Measurements from ENCODE around the gene CEACAM4. TPM values are rescaled to one million over a fixed set of nuclear protein-coding genes. Genes with fewer than 3 reads are reported as not detected.

Gene CEACAM4
- total and polyA plus RNA-seq, 2 of the 4 experiments (the other 2 are of a cell fraction), result not detected

DNA sequence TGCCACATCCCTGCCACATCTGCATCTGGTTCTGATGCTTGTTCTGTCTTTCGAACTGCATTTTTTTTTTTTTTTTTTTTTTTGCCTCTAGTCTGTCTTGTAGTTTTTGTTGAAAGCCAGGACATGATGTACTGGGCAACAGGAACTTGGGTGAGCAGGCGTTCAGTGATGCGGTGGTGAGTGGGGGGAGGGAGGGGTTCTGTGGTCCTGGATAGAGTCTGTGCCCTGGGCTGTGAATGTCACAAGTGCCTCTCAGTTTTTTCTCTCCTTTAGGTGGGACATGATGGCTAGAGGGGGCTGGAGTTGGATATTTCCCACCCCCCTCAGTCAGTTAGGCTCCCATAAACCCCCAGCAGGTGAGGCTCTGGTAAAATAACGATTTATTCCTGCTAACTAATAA is 3.5 kb downstream of the CEACAM4 start:
- H3K23ac ChIP-seq (ENCODE audit: low read depth, low read length), result no peak overlapping the region
- in situ Hi-C loops (cut with MboI; ENCODE audit: low sequenced_read_pairs) (no loop called here), intact Hi-C loops (cut with micrococcal nuclease) (no loop called here), dilution Hi-C loops (cut with HindIII; ENCODE audit: low sequenced_read_pairs, unreplicated experiment) (no loop called here)
- H3K27me3 ChIP-seq (ENCODE audit: control insufficient read depth, insufficient read depth, low read length), result peaks cover 2% of the 10 kb centered on the region; the same call in 1 of the 2 replicates
- BruUV-seq (replicated peaks), result no TSS peak
- no peak overlapping the region for H2BK120ac ChIP-seq (ENCODE audit: low read depth, low read length)
- no peak overlapping the region for H4K8ac ChIP-seq (ENCODE audit: low read depth in 2 of 2, low read length in 2 of 2)
- H4K20me1 ChIP-seq (ENCODE audit: insufficient read depth, low read length), result no peaks in the 10 kb centered on the region
- H3K36me3 ChIP-seq (ENCODE audit: control insufficient read depth, insufficient read depth, low read length), result no peaks in the 10 kb centered on the region
- H2AK9ac ChIP-seq (replicated peaks; ENCODE audit: low read depth, low read length, poor library complexity), result no peak overlapping the region
- H3K4ac ChIP-seq (ENCODE audit: low read depth, low read length), result no peak overlapping the region
- no CpG with 5 or more reads among the region's 4 CpGs for WGBS, 2 experiments (ENCODE audit: extremely low coverage in 2 of 2, insufficient read length in 1 of 2)
- no peak overlapping the region for H4K91ac ChIP-seq (ENCODE audit: insufficient read depth, low read depth, low read length)
- H3K9me3 ChIP-seq (ENCODE audit: control insufficient read depth, insufficient read depth, low read length), result no peaks in the 10 kb centered on the region
- no peaks in the 10 kb centered on the region for H3K79me1 ChIP-seq (ENCODE audit: low read depth in 1 of 2, low read length in 2 of 2)
- ATAC-seq (ENCODE audit: low read depth) (no peak), DNase-seq (no peak)
- no peaks in the 10 kb centered on the region for H3K9me1 ChIP-seq (ENCODE audit: insufficient read depth, low read length)
- H3K4me2 ChIP-seq (ENCODE audit: low read depth, low read length), result no peak overlapping the region
- H2AK5ac ChIP-seq (ENCODE audit: low read depth, low read length), result no peak overlapping the region
- H3K14ac ChIP-seq (replicated peaks; ENCODE audit: low read depth, low read length), result no peak overlapping the region
- no peak overlapping the region for H2AFZ ChIP-seq (replicated peaks; ENCODE audit: low read length, poor library complexity)
- no peaks in the 10 kb centered on the region for H3K4me1 ChIP-seq (ENCODE audit: control insufficient read depth, insufficient read depth, low read length)
- no peak overlapping the region for H2BK5ac ChIP-seq (ENCODE audit: low read depth, low read length, poor library complexity, severe bottlenecking)
- no peak overlapping the region for H3K18ac ChIP-seq (ENCODE audit: low read depth, low read length)
- no peak overlapping the region for H3K9ac ChIP-seq (ENCODE audit: low read depth, low read length)
- no peak overlapping the region for H3K27ac ChIP-seq (ENCODE audit: insufficient read depth, low read length)
- H4K5ac ChIP-seq (ENCODE audit: low read depth, low read length), result no peak overlapping the region
- CTCF ChIA-PET, result no interaction called here
- H2BK20ac ChIP-seq (ENCODE audit: low read depth, low read length), result no peak overlapping the region
- TF ChIP-seq RCOR1 (IDR thresholded peaks at IDR 0.05; ENCODE audit: insufficient replicate concordance, low read length) (no peak), CEBPB (IDR thresholded peaks at IDR 0.05; ENCODE audit: low read depth, low read length) (no peak), POLR2A (IDR thresholded peaks at IDR 0.05; ENCODE audit: low read depth, low read length) (no peak), MAZ (IDR thresholded peaks at IDR 0.05; ENCODE audit: borderline replicate concordance, low read depth, low read length) (no peak)
- TF ChIP-seq, protein P1, sequence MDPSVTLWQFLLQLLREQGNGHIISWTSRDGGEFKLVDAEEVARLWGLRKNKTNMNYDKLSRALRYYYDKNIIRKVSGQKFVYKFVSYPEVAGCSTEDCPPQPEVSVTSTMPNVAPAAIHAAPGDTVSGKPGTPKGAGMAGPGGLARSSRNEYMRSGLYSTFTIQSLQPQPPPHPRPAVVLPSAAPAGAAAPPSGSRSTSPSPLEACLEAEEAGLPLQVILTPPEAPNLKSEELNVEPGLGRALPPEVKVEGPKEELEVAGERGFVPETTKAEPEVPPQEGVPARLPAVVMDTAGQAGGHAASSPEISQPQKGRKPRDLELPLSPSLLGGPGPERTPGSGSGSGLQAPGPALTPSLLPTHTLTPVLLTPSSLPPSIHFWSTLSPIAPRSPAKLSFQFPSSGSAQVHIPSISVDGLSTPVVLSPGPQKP (IDR thresholded peaks at IDR 0.05; ENCODE audit: borderline replicate concordance, low read depth, low read length), result no peak
- no peak overlapping the region for H3K56ac ChIP-seq (ENCODE audit: extremely low read depth, insufficient read depth, low read length)
- H2BK15ac ChIP-seq (ENCODE audit: low read depth, low read length), result no peak overlapping the region
- POLR2A ChIA-PET (ENCODE audit: unreplicated experiment), result no interaction called here
- H3K4me3 ChIP-seq (ENCODE audit: insufficient read depth, low read depth, low read length), result no peak overlapping the region
